Measurements from ENCODE around the gene MAFG.

DNA sequence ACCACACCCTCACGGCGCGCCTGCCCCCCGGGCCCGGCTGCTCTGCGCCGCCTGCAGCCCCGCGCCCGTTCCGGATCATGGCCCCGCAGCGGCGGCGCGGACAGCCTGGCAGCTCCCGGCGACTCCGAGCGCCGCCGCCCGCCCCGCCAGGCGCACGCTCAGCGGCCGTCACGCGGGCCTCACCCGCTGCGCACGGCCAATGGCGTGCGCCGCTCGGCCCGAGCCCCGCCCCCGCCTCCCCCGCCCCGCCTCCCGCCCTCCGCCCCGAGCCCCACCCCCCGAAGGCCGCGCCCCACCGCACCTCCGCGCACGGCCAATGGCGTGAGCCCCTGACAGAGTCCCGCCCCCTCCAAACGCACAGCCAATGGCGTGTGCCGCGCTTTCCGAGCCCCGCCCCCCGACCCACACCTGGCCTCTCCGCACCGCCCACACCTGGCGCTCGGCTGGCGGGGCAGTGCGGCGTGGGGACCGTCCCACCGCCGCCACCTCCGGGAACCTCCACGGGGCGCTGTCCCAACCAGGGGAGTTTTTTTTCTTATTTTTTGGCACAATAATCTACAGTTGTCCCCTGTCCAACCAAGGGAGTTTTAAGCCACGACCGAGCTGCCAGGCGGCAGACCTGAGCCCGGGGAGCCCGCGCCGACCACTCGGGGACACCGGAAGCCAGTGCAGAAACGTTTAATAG, 16.1 kb downstream of the MAFG start, which contains the start of gene PCYT2:
- TF ChIP-seq, protein P1, sequence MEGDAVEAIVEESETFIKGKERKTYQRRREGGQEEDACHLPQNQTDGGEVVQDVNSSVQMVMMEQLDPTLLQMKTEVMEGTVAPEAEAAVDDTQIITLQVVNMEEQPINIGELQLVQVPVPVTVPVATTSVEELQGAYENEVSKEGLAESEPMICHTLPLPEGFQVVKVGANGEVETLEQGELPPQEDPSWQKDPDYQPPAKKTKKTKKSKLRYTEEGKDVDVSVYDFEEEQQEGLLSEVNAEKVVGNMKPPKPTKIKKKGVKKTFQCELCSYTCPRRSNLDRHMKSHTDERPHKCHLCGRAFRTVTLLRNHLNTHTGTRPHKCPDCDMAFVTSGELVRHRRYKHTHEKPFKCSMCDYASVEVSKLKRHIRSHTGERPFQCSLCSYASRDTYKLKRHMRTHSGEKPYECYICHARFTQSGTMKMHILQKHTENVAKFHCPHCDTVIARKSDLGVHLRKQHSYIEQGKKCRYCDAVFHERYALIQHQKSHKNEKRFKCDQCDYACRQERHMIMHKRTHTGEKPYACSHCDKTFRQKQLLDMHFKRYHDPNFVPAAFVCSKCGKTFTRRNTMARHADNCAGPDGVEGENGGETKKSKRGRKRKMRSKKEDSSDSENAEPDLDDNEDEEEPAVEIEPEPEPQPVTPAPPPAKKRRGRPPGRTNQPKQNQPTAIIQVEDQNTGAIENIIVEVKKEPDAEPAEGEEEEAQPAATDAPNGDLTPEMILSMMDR (IDR thresholded peaks at IDR 0.05): peak in 1 of 6 experiments; percentile 38
- peak in 2 of 4 donors; percentile 25 to 42 for TF ChIP-seq POLR2A (IDR thresholded peaks at IDR 0.05)
